HG03060 (cell line): ENCODE results near the gene PLOD3.
"Not testable (repeated sequence)": the region's sequence is repeated elsewhere in the genome, so short reads cannot be mapped to it uniquely, and the experiment has no call there.

ENCODE experiments used
- ATAC-seq: cut with Tn5 transposase; IDR thresholded peaks from one replicate; pipeline ENCODE4 v1.9.1; 2021; ENCODE audit warnings: low read depth, moderate number of reproducible peaks; ENCODE audit not compliant: unreplicated experiment

The PLOD3 gene, protein sequence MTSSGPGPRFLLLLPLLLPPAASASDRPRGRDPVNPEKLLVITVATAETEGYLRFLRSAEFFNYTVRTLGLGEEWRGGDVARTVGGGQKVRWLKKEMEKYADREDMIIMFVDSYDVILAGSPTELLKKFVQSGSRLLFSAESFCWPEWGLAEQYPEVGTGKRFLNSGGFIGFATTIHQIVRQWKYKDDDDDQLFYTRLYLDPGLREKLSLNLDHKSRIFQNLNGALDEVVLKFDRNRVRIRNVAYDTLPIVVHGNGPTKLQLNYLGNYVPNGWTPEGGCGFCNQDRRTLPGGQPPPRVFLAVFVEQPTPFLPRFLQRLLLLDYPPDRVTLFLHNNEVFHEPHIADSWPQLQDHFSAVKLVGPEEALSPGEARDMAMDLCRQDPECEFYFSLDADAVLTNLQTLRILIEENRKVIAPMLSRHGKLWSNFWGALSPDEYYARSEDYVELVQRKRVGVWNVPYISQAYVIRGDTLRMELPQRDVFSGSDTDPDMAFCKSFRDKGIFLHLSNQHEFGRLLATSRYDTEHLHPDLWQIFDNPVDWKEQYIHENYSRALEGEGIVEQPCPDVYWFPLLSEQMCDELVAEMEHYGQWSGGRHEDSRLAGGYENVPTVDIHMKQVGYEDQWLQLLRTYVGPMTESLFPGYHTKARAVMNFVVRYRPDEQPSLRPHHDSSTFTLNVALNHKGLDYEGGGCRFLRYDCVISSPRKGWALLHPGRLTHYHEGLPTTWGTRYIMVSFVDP

DNA sequence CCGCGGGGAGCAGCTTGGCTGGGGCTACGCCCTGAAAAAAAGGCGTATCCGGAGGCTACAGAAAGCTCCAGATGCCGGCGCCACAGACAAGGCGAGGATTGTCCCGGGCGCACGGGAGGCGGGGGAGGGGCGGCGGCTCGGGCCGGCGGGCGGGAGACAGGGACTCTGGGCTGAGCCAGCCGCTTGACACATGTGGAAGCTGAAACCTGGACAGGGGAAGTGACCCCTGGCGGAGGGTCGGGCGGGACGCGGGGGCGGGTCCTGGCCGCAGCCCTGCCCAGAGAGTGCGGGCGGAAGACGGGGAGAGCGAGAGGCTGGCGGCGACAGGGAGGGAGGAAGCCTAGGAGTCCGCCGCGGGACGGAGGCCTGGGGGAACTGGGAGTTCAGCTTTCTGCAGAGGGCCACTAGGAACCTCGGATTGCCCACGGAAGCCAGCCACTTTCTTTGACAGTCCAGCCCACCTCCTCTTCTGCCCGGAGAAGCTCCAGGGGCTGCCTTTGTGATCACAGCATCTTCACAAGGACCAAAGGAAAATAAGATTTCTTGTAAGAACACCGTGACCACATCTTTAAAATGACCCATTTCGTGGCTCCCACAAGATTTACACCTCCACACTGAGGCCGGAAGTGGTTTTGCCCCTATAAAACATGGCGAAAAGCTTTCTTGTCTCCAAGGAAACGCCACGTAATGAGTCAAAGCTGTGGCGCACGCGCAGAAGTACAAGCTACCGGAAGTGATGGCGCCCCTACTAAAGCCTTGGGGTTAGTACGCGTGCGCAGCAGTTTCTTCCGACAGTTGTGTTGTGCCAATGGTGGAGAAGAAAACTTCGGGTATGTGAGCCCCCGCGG is at the start of gene PLOD3, which contains the start of gene ZNHIT1:
PLOD3 (minus strand) TSS at position 194 of the 848 bp plus-strand sequence. CDS start 307 bp downstream, outside the sequence.
ZNHIT1 (plus strand) TSS at position 778 of the 848 bp plus-strand sequence; CDS start at position 809, 31 bp downstream.
- peak; percentile 71 for ATAC-seq

DNA sequence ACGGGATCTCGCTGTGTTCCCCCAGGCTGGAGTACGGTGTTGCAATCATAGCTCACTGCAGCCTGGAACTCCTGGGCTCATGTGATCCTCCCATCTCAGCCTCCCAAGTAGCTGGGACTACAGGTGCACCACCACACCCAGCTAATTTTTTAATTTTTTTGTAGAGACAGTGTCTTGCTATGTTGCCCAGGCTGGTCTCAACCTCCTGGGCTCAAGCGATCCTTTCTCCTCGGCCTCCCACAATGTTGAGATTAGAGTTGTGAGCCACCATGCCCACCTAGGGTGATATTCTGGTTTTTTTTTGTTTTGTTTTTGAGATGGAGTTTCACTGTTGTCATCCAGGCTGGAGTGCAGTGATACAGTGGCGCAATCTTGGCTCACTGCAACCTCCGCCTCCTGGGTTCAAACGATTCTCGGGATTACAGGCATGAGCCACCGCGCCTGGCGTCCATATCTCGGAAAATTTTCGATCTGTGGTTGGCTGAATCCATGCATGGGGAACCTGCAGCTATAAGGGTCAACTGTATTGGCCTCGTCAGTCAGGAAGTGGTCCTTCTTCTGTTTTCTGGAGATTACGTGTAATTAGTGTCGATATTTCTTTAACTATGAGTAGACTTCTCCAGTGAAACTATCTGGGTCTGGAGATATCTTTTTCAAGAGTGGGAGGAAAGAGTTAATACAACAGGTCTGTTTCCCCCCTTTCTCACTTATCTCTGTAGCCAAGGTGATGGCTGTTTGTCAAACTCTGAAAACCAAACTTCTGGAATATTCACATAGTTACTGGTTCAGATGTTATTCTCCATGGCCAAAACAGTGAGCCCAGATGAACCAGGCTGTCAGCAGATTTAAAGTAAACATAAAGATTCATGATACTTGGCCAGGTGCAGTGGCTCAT is 48.5 kb upstream of the PLOD3 start:
- no peak for ATAC-seq

- ATAC-seq = not testable (repeated sequence)
These were observed 46.8 kb upstream of the PLOD3 start for GRCh38 chr7:101264102-101264706.

- ATAC-seq = no peak
These were observed 40.9 kb upstream of the PLOD3 start for GRCh38 chr7:101258243-101258731.

- no peak for ATAC-seq
These were observed 38.4 kb upstream of the PLOD3 start for GRCh38 chr7:101255796-101256195.

DNA sequence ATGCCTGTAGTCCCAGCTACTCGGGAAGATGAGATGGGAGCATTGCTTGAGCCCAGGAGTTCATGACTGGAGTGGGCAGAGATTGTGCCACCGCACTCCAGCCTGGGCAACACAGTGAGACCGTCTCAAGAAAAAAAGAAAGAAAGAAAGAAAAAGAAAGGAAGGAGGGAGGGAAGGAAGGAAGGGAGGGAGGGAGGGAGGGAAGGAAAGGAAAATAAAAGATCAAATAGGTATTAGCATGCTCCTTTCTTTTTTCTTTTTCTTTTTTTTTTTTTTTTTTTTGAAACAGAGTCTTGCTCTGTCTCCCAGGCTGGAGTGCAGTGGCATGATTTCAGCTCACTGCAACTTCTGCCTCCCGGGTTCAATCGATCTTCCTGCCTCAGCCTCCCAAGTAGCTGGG is 35.8 kb upstream of the PLOD3 start:
- not testable (repeated sequence) for ATAC-seq

DNA sequence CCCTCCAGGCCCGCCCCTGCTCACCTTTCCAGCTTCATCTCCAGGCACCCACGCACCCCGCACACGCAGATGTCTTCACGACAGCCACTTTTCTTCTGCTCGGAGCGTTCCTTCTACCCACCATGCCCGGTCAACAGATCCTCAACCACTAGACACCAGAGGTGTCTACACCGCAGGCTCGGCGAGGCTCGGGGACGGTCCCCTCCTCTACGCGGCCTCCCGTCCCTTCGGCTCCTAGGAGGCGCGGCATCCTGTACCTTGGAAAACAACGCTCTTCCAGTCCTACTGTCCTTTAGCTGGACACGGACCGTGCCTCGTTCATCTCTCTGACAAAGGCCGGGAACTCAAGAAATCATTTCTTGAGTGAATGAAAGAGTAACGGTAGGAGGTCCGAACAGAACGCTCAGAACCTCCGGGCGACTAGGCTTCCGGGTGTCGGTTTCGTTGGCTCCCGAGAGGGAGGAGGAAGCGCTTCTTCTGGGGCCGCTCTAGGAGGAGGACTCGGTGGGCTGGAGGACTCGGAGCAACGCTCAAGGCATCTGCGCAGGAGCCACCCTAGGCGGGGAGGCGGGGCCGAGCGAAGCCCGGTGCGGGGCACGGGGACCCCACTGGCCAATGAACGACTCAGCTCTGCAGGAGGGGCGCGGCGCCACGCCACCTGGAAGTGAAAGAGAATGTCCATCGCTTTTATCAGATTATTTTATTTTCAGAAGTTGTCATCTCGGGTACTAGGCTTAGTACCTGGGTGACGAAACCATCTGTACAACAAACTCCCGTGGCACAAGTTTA is 34.7 kb upstream of the PLOD3 start:
- peak; percentile 81 for ATAC-seq

DNA sequence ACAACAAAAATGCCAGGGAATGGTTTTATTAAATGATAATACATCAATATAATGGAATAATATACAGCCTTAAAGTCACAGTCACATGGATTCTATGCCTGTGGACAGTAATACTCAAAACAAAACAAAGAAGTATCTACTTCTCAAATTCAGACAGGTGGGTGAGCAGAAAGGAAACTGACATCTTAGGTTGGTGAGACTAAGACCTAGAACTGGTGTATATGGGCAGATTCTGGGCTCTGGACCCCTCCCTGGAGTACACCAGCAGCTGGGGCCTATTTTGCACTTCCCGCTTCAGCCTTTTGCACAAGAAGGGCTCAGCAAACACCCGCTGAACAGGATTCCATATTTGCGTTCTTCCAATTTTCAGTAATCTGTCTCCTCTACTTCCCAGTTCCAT is 32.9 kb upstream of the PLOD3 start:
- peak; percentile 36 for ATAC-seq

GRCh38 chr7:101248276-101248675 is 30.9 kb upstream of the PLOD3 start:
- ATAC-seq = no peak

DNA sequence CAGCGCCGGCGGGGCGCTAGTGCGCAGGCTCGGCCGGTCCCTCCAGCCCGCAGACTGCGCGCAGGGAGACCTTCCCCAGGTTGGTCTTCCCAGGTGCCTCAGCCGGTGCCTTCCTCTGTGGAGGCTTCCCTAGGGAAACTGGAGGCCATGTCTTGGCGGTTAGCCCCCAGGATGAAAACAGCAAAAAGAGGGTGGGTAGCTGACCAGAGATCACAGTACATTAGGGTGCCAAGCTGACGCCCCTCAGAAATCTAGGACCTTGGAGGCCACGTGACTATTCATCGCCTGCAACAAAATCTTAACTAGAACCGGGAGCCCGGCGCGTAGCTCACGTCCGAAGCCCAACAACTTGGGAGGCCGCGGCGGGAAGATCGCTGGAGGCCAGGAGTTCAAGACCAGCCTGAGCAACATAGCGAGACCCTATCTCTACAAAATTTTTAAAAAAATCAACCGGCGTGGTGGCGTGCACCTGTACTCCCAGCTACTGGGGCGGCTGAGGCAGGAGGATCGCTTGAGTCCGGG is 27.8 kb upstream of the PLOD3 start:
- no peak for ATAC-seq

GRCh38 chr7:101244375-101245146 is 27.2 kb upstream of the PLOD3 start, which contains the start of gene FIS1:
Gene FIS1 (minus strand): TSS chr7:101245081. CDS start chr7:101245004, 77 bp downstream.
- peak; percentile 66 for ATAC-seq

DNA sequence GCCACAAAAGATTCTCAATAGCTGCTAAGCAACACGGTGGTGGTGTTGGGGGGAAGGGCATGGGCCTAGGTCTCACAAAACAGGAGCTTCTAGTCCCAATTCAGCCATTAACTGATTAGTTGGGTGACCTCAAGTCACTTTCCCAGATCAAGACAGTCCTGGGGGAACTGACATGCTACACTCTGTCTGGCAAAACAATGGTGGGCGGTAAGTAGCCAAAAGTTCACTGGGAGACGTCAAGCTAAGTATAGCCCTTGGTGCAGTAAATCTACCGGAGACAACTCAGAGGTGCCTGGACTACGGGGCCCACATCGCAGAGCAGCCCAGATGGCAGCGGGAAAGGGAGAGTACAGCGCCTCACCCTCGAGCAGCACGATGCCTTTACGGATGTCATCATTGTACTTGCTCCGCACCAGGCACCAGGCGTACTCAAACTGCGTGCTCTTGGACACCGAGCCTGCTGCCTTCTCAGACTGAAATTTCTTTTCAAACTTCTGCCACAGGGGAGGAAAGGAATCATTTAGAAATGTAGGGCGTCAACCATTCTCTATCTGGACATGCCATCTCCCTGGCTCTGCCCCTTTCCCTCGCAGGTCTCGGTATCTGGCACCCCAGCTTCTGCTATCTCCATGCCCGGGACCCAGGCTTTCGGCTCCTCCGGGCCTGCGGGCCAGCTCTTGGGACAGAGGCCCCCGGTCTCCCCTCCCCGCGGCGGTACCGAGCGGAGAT is 26.4 kb upstream of the PLOD3 start:
- no peak for ATAC-seq

GRCh38 chr7:101241443-101242349 is 24.3 kb upstream of the PLOD3 start:
- ATAC-seq = no peak

DNA sequence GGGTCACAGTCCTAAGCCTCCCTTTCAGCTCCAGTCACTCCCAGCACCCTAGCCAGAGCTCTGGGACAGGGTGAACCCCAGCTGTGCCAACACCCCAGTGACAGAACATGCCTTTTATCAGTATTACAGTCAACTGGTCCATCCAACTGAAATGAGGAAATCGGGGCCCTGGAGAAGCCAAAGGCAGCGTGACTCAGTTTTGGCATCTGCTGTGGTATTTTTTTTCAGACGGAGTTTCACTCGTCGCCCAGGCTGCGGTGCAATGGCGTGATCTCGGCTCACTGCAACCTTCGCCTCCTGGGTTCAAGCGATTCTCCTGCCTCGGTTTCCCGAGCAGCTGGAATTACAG is 23.6 kb upstream of the PLOD3 start:
- ATAC-seq = no peak

DNA sequence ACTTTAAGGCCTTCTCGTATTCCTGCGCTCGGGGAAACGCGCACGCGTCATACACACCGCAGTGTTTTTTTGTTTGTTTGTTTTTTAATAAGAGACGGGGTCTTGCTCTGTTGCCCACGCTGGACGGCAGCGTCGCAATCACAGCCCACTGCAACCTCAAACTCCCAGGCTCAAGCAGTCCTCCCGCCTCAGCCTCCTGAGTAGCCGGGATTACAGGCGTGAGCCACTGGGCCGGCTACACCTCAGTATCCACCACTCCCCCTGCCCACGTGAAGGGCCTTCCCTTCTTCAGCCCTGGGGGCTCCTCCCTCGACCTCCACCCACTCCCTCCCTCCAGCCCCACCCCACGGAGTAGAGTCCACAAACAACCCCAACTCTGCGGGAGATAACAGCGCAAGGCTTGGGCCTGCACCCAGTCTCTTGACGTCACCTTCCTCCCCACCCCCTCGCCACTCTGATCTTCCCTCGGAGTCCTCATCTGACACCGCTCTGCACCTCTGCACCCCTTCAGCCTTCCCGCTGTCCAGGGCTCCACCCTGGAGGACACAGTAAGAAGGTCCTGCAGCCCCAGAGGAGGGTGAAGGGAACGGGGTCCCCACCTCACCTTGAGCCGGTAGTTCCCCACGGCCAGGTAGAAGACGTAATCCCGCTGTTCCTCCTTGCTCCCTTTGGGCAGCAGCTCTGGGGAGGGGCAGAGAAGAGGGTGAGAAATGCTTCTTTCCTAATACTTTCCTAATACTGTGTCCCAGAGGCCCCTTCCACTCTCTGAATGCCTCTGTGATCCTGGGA is 23.0 kb upstream of the PLOD3 start:
- no peak for ATAC-seq
